Vagina (tissue), 2 donors: ENCODE measurements around the gene ABLIM1. TPM values are rescaled to one million over a fixed set of nuclear protein-coding genes. Genes with fewer than 3 reads are reported as not detected.

Source experiments
- DNase-seq, 2 donors: peaks; one replicate each; pipeline ENCODE4 v3.0.0-alpha.2; 2017; ENCODE audit errors: extremely low spot score in 2 of 2
- H3K27ac ChIP-seq: fragments of 200-600 bp; sonication (generic); one replicate; pipeline ENCODE4 v1.5.1; 2019
- H3K27me3 ChIP-seq: fragments of 200-600 bp; sonication (generic); one replicate; pipeline ENCODE4 v1.5.1; 2019
- H3K36me3 ChIP-seq, 2 donors: fragments of 200-600 bp; sonication (generic); one replicate each; pipeline ENCODE4 v1.5.1; 2017 to 2019
- H3K4me1 ChIP-seq: fragments of 200-600 bp; sonication (generic); one replicate; pipeline ENCODE4 v1.5.1; 2019
- H3K4me3 ChIP-seq, 2 donors: fragments of 200-600 bp; sonication (generic); 1 replicate in 1 of 2; 2 replicates in 1 of 2; pipeline ENCODE4 v1.5.1; 2016 to 2019
- H3K9me3 ChIP-seq: fragments of 200-600 bp; sonication (generic); one replicate; pipeline ENCODE4 v1.5.1; 2019
- POLR2A ChIP-seq, 2 donors: fragments of 450-650 bp; IDR thresholded peaks; one replicate each; pipeline ENCODE4 v1.6.1; 2017; ENCODE audit warnings: antibody characterized with exemption in 2 of 2, mild to moderate bottlenecking in 2 of 2, moderate library complexity in 2 of 2
- POLR2AphosphoS5 ChIP-seq, 2 donors: sonication (generic); formaldehyde crosslinking; IDR thresholded peaks; one replicate each; pipeline ENCODE4 v1.9.0; 2017; ENCODE audit warnings: antibody characterized with exemption in 2 of 2, mild to moderate bottlenecking in 2 of 2, low read depth in 1 of 2; ENCODE audit not compliant: insufficient read depth in 1 of 2
- intact Hi-C: fragments of 100-400 bp; cut with DNase I; formaldehyde crosslinking; loops from one replicate; pipeline ENCODE4 v1.15.1; 2023
- total RNA-seq: library from RNA; depleted of rRNA; stranded (reverse); fragments of >200 nt; gene quantifications from one replicate; pipeline ENCODE4 v1.2.3, GENCODE V29; 2016
- TF ChIP-seq, protein P1 (sequence below), 3 experiments: fragments of 450-650 bp in 2 of 3; fragments of 200-600 bp in 1 of 3; sonication (generic) in 1 of 3; IDR thresholded peaks; one replicate each; pipeline ENCODE4 v1.5.1; 2017 to 2019; ENCODE audit warnings: antibody characterized with exemption in 3 of 3, mild to moderate bottlenecking in 2 of 3, moderate library complexity in 2 of 3

ABLIM1 gene
- total RNA-seq, 1 donor from 2014 or later = 176 TPM

DNA sequence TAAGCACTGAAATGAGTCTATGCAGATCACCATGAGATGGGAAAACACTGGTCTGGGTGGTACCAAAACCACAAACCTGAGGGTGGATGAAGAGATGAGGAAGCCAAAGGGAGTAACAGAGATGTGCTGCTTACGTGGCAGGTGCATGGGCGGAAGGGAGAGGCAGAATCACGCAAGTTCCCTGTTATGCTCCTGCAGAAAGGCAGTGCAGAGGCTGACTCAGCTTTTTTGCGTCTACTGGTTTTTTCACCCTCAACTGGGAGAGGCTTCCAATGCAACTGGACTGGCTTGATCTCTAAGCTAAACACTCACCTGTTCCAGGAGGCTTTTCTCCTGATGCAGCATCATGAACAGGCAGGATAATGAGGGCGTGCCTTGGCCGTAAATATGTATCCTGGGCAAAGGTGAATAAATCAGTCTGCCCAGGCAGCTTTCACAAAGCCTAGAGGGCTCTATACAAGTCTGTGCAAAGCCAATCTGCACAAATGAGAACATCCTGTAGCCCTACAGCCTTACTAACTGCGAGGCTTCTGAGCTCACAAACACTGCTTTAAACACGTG lies 158.4 kb downstream of the ABLIM1 start:
- Histone ChIP-seq H3K36me3 (peaks cover 0 to 4% of the 10 kb centered on the region in 2 donors), H3K4me1 (peaks cover 29% of the 10 kb centered on the region), H3K27ac (peak overlapping the region; percentile 56), H3K27me3 (no peaks in the 10 kb centered on the region), H3K9me3 (no peaks in the 10 kb centered on the region), H3K4me3 (no peak overlapping the region)
- intact Hi-C loops = no loop called here
- TF ChIP-seq, protein P1, sequence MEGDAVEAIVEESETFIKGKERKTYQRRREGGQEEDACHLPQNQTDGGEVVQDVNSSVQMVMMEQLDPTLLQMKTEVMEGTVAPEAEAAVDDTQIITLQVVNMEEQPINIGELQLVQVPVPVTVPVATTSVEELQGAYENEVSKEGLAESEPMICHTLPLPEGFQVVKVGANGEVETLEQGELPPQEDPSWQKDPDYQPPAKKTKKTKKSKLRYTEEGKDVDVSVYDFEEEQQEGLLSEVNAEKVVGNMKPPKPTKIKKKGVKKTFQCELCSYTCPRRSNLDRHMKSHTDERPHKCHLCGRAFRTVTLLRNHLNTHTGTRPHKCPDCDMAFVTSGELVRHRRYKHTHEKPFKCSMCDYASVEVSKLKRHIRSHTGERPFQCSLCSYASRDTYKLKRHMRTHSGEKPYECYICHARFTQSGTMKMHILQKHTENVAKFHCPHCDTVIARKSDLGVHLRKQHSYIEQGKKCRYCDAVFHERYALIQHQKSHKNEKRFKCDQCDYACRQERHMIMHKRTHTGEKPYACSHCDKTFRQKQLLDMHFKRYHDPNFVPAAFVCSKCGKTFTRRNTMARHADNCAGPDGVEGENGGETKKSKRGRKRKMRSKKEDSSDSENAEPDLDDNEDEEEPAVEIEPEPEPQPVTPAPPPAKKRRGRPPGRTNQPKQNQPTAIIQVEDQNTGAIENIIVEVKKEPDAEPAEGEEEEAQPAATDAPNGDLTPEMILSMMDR (IDR thresholded peaks at IDR 0.05) = no peak
- TF ChIP-seq POLR2AphosphoS5 (IDR thresholded peaks at IDR 0.05; ENCODE audit: insufficient read depth in 1 of 2, low read depth in 1 of 2) (peak in 1 of 2 donors; percentile 84), POLR2A (IDR thresholded peaks at IDR 0.05) (no peak)
- DNase-seq = no peak

DNA sequence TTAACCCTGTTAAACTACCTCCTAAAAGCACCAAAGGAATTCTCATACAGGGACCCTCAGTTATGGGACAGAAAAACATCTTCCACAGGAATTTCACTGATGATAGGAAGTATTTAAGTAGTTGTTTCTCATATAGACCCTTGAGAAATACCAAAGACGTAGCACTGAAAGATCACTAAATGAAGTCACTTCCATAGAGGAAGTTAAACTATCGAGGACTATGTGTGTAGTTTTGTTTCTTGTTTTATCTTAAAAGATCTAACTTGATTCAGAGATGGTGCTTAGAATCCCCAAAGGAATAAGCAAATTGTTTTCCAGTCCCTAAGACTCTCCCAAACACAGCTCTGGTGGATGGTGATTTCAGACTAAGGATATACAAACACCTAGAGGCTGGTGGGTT lies 159.0 kb downstream of the ABLIM1 start:
- Histone ChIP-seq H3K36me3 (peaks cover 0 to 4% of the 10 kb centered on the region in 2 donors), H3K4me1 (peaks cover 25% of the 10 kb centered on the region), H3K9me3 (no peaks in the 10 kb centered on the region), H3K27me3 (no peaks in the 10 kb centered on the region), H3K4me3 (no peak overlapping the region), H3K27ac (peak overlapping the region; percentile 43)
- intact Hi-C loops = no loop called here
- DNase-seq = no peak
- TF ChIP-seq POLR2AphosphoS5 (IDR thresholded peaks at IDR 0.05; ENCODE audit: insufficient read depth in 1 of 2, low read depth in 1 of 2) = no peak
- TF ChIP-seq, protein P1 (IDR thresholded peaks at IDR 0.05) = no peak
- TF ChIP-seq POLR2A (IDR thresholded peaks at IDR 0.05) = no peak

DNA sequence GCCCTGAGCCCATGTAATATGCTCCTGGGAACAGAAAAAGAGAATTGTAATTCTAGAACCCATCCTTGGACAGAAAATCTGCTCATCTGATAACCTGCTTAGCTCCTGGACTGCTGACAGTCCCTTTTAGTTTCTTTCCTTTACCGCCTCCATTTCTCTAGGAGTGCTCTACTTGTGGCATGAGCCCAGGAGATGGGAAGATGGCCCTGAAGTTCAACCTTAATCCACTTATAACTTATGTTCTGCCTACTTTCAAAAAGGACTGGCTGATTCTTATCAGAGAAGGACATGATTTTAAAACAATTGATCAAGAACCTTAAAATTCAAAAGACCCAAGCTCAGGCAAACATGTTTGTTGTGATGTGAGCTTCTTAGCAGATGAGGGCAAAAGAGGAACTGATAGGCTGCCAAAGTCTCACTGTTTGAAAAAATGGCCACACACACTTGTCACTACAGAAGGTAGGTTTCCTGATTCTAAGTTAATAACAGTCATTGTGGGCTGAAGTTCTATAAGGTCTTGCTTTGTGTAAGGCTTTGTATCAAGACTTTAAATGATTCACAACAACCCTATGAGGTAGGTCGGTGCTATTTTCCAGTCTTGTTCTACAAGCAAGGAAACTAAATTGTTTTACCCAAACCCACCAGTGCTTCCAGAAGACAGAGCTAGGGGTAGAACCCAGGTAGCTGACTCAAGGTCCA lies 159.5 kb downstream of the ABLIM1 start:
- H3K27me3 ChIP-seq = no peaks in the 10 kb centered on the region
- DNase-seq = no peak
- peak overlapping the region; percentile 43 for H3K27ac ChIP-seq
- TF ChIP-seq POLR2AphosphoS5 (IDR thresholded peaks at IDR 0.05; ENCODE audit: insufficient read depth in 1 of 2, low read depth in 1 of 2) (no peak), POLR2A (IDR thresholded peaks at IDR 0.05) (no peak)
- TF ChIP-seq, protein P1 (IDR thresholded peaks at IDR 0.05) = no peak
- no peak overlapping the region for H3K4me3 ChIP-seq
- peaks cover 25% of the 10 kb centered on the region for H3K4me1 ChIP-seq
- peaks cover 0 to 4% of the 10 kb centered on the region in 2 donors for H3K36me3 ChIP-seq
- no peaks in the 10 kb centered on the region for H3K9me3 ChIP-seq
- intact Hi-C loops = no loop called here

GRCh38 chr10:114495303-114495702 lies 162.8 kb downstream of the ABLIM1 start:
- intact Hi-C loops = no loop called here
- peaks cover 0 to 4% of the 10 kb centered on the region in 2 donors for H3K36me3 ChIP-seq

More at GRCh38 chr10:114495303-114495702, 162.8 kb downstream of the ABLIM1 start:
- Histone ChIP-seq H3K27me3 (no peaks in the 10 kb centered on the region), H3K9me3 (no peaks in the 10 kb centered on the region), H3K27ac (no peak overlapping the region), H3K4me1 (peaks cover 28% of the 10 kb centered on the region), H3K4me3 (no peak overlapping the region)
- no peak for TF ChIP-seq POLR2AphosphoS5 (IDR thresholded peaks at IDR 0.05; ENCODE audit: insufficient read depth in 1 of 2, low read depth in 1 of 2)
- TF ChIP-seq POLR2A (IDR thresholded peaks at IDR 0.05) = no peak
- TF ChIP-seq, protein P1 (IDR thresholded peaks at IDR 0.05) = no peak
- no peak for DNase-seq
